Activated CD8-positive, alpha-beta memory T cell treated with anti-CD3 and anti-CD28 coated beads, Interleukin-2, amount 10 ng/mL, durations not matched to agents 7 days and 5 days (primary cell): ENCODE results near the gene SPATA31D1. TPM values are rescaled to one million over a fixed set of nuclear protein-coding genes. Genes with fewer than 3 reads are reported as not detected.

Experiments used
- ATAC-seq: fragments of 150-1000 bp; cut with Tn5 transposase; one replicate; pipeline ENCODE4 v1.10.0; 2021; ENCODE audit warnings: moderate library complexity
- CTCF ChIA-PET: fragments of 350-600 bp; sonication (Branson Sonifier 250); formaldehyde crosslinking; loops from one replicate; lab custom pipeline; 2021; ENCODE audit warnings: antibody characterized with exemption; lab: Charles Lee
- DNase-seq: peaks from one replicate; pipeline ENCODE4 v3.0.0-alpha.2; 2020
- H3K27ac Mint-ChIP-seq: one replicate; pipeline ENCODE4 v1.8.0; 2021; ENCODE audit warnings: mild to moderate bottlenecking, mixed read lengths
- H3K27me3 Mint-ChIP-seq: one replicate; pipeline ENCODE4 v1.8.0; 2021; ENCODE audit warnings: mixed read lengths
- H3K36me3 Mint-ChIP-seq: one replicate; pipeline ENCODE4 v1.8.0; 2021; ENCODE audit warnings: mild to moderate bottlenecking, mixed read lengths
- H3K4me1 Mint-ChIP-seq: one replicate; pipeline ENCODE4 v1.8.0; 2021; ENCODE audit warnings: mixed read lengths
- H3K4me3 Mint-ChIP-seq: one replicate; pipeline ENCODE4 v1.8.0; 2021; ENCODE audit warnings: mild to moderate bottlenecking, moderate library complexity, mixed read lengths
- H3K9me3 Mint-ChIP-seq: one replicate; pipeline ENCODE4 v1.8.0; 2022; ENCODE audit warnings: low read depth, mixed read lengths
- total RNA-seq, 2 experiments: library from RNA; stranded (reverse); gene quantifications; one replicate each; pipeline ENCODE4 v1.2.3, GENCODE V29; 2021

SPATA31D1 gene
- total RNA-seq, 2 experiments from 2014 or later: not detected

DNA sequence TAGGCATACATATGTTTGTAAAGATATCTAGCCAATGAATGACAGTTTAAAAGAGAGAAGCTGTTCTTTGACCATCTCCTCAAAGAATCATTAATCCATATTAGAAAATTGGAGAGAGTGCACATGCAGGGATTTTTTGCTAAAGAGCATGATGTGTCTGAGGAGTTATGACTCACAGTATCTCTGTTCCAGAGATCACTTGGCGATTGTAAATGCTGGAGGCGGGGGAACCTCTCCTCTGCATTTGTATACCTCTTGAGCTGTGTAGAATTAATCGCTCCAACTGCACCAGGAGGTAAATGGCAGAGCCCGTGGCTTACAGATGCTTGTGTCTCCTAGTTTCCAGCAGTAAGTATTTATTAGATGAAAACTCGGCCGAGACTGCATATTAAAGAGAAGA, 3.6 kb upstream of the SPATA31D1 start:
- Mint-ChIP-seq H3K27ac (no peak overlapping the region), H3K36me3 (no peaks in the 10 kb centered on the region), H3K27me3 (no peaks in the 10 kb centered on the region), H3K9me3 (no peaks in the 10 kb centered on the region), H3K4me3 (no peak overlapping the region), H3K4me1 (no peaks in the 10 kb centered on the region)
- CTCF ChIA-PET: no interaction called here
- no peak for ATAC-seq
- DNase-seq: no peak

- no peak overlapping the region for H3K27ac Mint-ChIP-seq
- no peaks in the 10 kb centered on the region for H3K9me3 Mint-ChIP-seq
- ATAC-seq (no peak), DNase-seq (no peak)
- CTCF ChIA-PET: no interaction called here
- no peaks in the 10 kb centered on the region for H3K36me3 Mint-ChIP-seq
- no peaks in the 10 kb centered on the region for H3K27me3 Mint-ChIP-seq
- no peaks in the 10 kb centered on the region for H3K4me1 Mint-ChIP-seq
- no peak overlapping the region for H3K4me3 Mint-ChIP-seq
These were observed 2.5 kb upstream of the SPATA31D1 start for GRCh38 chr9:81986051-81986450.

- Mint-ChIP-seq H3K27me3 (no peaks in the 10 kb centered on the region), H3K27ac (no peak overlapping the region), H3K9me3 (peaks cover 6% of the 10 kb centered on the region), H3K4me1 (no peaks in the 10 kb centered on the region), H3K36me3 (no peaks in the 10 kb centered on the region), H3K4me3 (no peak overlapping the region)
- ATAC-seq (no peak), DNase-seq (no peak)
- CTCF ChIA-PET: no interaction called here
These were observed 1.1 kb downstream of the SPATA31D1 start for GRCh38 chr9:81989700-81990099.

- CTCF ChIA-PET: no interaction called here
- no peaks in the 10 kb centered on the region for H3K36me3 Mint-ChIP-seq
- H3K4me1 Mint-ChIP-seq: no peaks in the 10 kb centered on the region
- H3K4me3 Mint-ChIP-seq: no peak overlapping the region
- ATAC-seq (no peak), DNase-seq (no peak)
- H3K27me3 Mint-ChIP-seq: no peaks in the 10 kb centered on the region
- no peak overlapping the region for H3K27ac Mint-ChIP-seq
- peaks cover 10% of the 10 kb centered on the region for H3K9me3 Mint-ChIP-seq
These were observed 5.1 kb downstream of the SPATA31D1 start for GRCh38 chr9:81993656-81994055.

DNA sequence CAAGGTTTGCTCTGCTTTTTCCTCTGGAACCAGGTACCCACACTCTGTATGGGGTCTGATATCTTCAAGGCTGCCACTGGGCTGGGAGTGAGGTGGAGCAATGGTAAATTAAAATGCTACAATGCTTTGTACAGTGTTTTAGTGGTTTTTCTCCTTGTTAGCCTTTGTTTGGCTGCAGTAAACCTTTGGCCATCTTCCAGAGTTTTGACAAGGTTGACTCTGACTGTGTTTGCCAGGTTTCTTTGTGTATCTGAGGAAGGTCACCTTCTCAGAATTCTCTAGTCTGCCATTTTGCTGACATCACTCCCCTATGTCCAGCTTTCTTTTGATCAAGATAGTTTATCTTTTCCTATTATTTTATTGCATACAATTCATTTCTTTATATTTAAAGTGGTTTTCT, 11.2 kb downstream of the SPATA31D1 start:
- no peak overlapping the region for H3K27ac Mint-ChIP-seq
- ATAC-seq: no peak
- CTCF ChIA-PET: no interaction called here

DNA sequence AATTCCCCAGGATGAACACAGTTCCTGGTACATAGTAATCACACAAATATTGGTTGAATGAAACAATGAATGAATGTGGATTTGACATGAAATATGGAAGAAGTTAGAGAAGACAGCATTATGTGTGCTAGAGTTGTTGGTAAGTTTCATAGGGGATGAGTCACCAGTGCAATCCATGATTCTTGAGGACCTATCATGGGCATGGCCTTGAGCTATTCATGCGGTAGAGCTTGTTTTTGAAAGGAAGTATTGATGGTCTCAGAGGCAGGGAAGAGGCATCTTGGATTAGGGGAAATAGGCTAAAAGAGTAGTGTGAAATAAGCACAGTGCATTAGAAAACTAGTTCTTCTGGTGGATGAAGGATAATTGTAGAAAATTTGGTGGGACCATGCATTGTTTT, 22.1 kb downstream of the SPATA31D1 start:
- H3K4me3 Mint-ChIP-seq: no peak overlapping the region
- no peaks in the 10 kb centered on the region for H3K27me3 Mint-ChIP-seq
- peaks cover 8% of the 10 kb centered on the region for H3K9me3 Mint-ChIP-seq
- DNase-seq (no peak), ATAC-seq (no peak)
- CTCF ChIA-PET: no interaction called here
- no peaks in the 10 kb centered on the region for H3K36me3 Mint-ChIP-seq
- no peak overlapping the region for H3K27ac Mint-ChIP-seq
- no peaks in the 10 kb centered on the region for H3K4me1 Mint-ChIP-seq

More for the DNA sequence above, 11.2 kb downstream of the SPATA31D1 start:
- Mint-ChIP-seq H3K36me3 (no peaks in the 10 kb centered on the region), H3K4me1 (no peaks in the 10 kb centered on the region), H3K4me3 (no peak overlapping the region), H3K27me3 (no peaks in the 10 kb centered on the region), H3K9me3 (peaks cover 4% of the 10 kb centered on the region)
- DNase-seq: no peak

- Mint-ChIP-seq H3K4me3 (no peak overlapping the region), H3K9me3 (peaks cover 8% of the 10 kb centered on the region), H3K36me3 (no peaks in the 10 kb centered on the region), H3K27ac (no peak overlapping the region), H3K4me1 (no peaks in the 10 kb centered on the region), H3K27me3 (no peaks in the 10 kb centered on the region)
- DNase-seq (no peak), ATAC-seq (no peak)
- CTCF ChIA-PET: no interaction called here
These were observed 22.6 kb downstream of the SPATA31D1 start for GRCh38 chr9:82011133-82011532.

DNA sequence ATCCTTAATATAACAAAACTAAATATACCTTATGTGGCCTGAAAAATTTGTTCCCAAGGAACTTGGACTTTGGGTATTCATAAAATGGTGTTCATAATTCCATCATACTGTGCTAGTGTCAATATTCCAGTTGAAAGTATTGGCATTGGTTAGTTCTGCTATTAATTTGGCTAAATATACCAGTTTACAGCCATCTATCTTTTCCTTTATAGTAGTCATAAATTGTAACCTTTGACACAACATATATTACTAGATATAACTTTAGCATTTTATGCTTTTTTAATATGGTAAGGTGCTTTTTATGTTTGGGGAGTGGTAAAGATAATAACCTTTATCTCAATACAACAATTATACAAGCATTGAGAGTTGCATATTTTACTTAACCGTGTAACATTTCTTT, 23.7 kb downstream of the SPATA31D1 start:
- no peak overlapping the region for H3K4me3 Mint-ChIP-seq
- no peak overlapping the region for H3K27ac Mint-ChIP-seq
- DNase-seq (no peak), ATAC-seq (no peak)
- H3K9me3 Mint-ChIP-seq: peaks cover 11% of the 10 kb centered on the region
- H3K4me1 Mint-ChIP-seq: no peaks in the 10 kb centered on the region
- H3K36me3 Mint-ChIP-seq: no peaks in the 10 kb centered on the region
- H3K27me3 Mint-ChIP-seq: no peaks in the 10 kb centered on the region
- CTCF ChIA-PET: no interaction called here

DNA sequence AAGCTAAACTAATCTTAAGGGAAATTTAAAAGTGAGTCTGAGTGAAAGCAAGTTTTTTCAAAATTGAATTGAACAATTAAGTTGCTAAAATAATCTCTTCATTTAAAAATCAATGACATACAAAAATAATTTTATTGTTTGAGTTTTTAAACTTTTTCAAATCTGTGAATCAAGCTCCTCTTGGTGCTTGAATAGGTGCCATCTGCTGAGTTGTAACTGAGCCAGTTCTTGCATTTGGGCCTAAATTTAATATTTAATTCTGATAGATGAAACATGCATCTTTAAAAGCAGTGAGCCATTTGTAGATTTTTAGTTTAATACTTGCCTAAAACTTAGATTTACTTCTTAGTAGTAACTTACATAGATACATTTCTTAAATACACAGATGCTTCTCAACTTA, 31.8 kb downstream of the SPATA31D1 start:
- no peak overlapping the region for H3K4me3 Mint-ChIP-seq
- H3K36me3 Mint-ChIP-seq: no peaks in the 10 kb centered on the region
- H3K27me3 Mint-ChIP-seq: no peaks in the 10 kb centered on the region
- no peak overlapping the region for H3K27ac Mint-ChIP-seq
- ATAC-seq (no peak), DNase-seq (no peak)
- H3K9me3 Mint-ChIP-seq: peaks cover 13% of the 10 kb centered on the region
- CTCF ChIA-PET: no interaction called here
- H3K4me1 Mint-ChIP-seq: no peaks in the 10 kb centered on the region

- no peak for ATAC-seq
- CTCF ChIA-PET: no interaction called here
- Mint-ChIP-seq H3K27ac (no peak overlapping the region), H3K36me3 (no peaks in the 10 kb centered on the region), H3K4me1 (no peaks in the 10 kb centered on the region), H3K27me3 (no peaks in the 10 kb centered on the region), H3K4me3 (no peak overlapping the region), H3K9me3 (peaks cover 13% of the 10 kb centered on the region)
- DNase-seq: no peak
These were observed 32.6 kb downstream of the SPATA31D1 start for GRCh38 chr9:82021198-82021597.

- H3K36me3 Mint-ChIP-seq: no peaks in the 10 kb centered on the region
- no peak overlapping the region for H3K4me3 Mint-ChIP-seq
- no peak overlapping the region for H3K27ac Mint-ChIP-seq
- DNase-seq: no peak
- H3K9me3 Mint-ChIP-seq: peaks cover 10% of the 10 kb centered on the region
- no peak for ATAC-seq
- H3K27me3 Mint-ChIP-seq: no peaks in the 10 kb centered on the region
- no peaks in the 10 kb centered on the region for H3K4me1 Mint-ChIP-seq
- CTCF ChIA-PET: no interaction called here
These were observed 33.5 kb downstream of the SPATA31D1 start for GRCh38 chr9:82022121-82022520.

DNA sequence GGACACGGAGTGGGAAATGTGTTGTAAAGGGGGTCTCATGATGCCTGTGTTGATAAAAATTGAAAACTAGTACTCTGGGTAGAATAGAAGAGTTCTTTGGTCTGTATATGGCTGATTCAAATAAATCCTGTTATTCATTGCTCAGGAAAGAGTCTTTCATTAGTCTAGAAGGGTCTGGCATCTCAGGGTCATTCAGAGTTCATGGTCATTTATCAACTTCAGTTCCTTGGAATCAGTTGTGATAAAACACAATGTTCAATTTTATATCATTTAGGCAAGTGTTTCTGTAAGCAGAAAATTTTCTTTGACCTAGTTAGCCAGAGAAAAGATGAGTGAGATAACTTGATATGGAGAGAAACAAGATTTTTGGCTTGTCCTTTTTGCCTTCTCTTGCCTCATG, 36.3 kb downstream of the SPATA31D1 start:
- Mint-ChIP-seq H3K9me3 (peaks cover 9% of the 10 kb centered on the region), H3K27me3 (no peaks in the 10 kb centered on the region), H3K27ac (no peak overlapping the region), H3K4me3 (no peak overlapping the region), H3K4me1 (no peaks in the 10 kb centered on the region), H3K36me3 (no peaks in the 10 kb centered on the region)
- CTCF ChIA-PET: no interaction called here
- DNase-seq (no peak), ATAC-seq (no peak)

GRCh38 chr9:82031538-82032280, 43.1 kb downstream of the SPATA31D1 start:
- Mint-ChIP-seq H3K36me3 (no peaks in the 10 kb centered on the region), H3K4me1 (no peaks in the 10 kb centered on the region), H3K4me3 (no peak overlapping the region), H3K9me3 (peaks cover 2% of the 10 kb centered on the region), H3K27ac (no peak overlapping the region), H3K27me3 (no peaks in the 10 kb centered on the region)
- DNase-seq (no peak), ATAC-seq (no peak)
- CTCF ChIA-PET: no interaction called here

DNA sequence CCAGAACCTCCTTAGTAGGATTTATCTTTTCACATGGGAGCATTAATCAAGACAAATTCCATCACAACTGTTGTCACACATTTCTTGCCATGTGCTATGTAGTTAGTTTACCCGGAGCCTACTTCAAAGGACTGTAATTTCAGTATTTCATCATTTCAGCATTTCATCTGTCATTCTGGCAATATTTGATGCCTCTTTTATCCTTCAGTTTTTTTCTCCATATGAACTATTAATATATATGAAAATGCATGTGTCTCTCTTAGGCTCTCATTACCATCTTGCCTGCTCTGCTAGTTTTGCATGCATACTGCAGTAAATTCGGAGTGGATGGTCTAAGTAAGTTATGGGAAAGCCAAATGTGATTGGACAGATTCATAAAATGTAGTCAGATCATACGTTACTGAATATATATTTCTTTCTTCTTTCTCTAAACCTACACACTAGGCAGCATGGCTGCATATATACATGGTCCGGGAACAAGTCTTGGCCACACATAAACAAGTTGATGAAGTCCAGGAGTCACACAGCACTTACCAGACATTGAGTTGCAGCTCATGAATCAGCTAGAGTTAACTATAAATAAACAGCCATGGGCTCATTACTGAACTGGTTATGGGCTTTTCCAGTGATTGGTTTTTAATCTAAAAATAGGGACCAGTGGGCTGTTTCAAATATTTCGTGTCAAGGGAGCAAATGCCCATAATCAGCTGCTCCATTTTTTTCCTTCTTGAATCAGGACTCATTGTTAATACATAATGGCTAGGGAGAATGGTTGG, 46.6 kb downstream of the SPATA31D1 start:
- ATAC-seq: no peak
- CTCF ChIA-PET: no interaction called here
- H3K9me3 Mint-ChIP-seq: no peaks in the 10 kb centered on the region
- H3K27me3 Mint-ChIP-seq: no peaks in the 10 kb centered on the region
- no peak for DNase-seq
- no peak overlapping the region for H3K4me3 Mint-ChIP-seq
- H3K27ac Mint-ChIP-seq: no peak overlapping the region
- no peaks in the 10 kb centered on the region for H3K4me1 Mint-ChIP-seq
- H3K36me3 Mint-ChIP-seq: no peaks in the 10 kb centered on the region
